A204.1 (cell line): ENCODE measurements around the gene FIGLA.
"Not testable (repeated sequence)": the region's sequence is repeated elsewhere in the genome, so short reads cannot be mapped to it uniquely, and the experiment has no call there.

ENCODE experiments used
- FAIRE-seq: peaks from 2 replicates; lab custom pipeline; 2012; peaks lifted over from hg19 to GRCh38; lab: Jason Lieb, UNC

FIGLA gene

GRCh38 chr2:70808983-70809958, 18.8 kb upstream of the FIGLA start:
- FAIRE-seq: no peak

- FAIRE-seq: no peak
These were observed 17.3 kb upstream of the FIGLA start for GRCh38 chr2:70807828-70808118.

GRCh38 chr2:70807102-70807827, 16.8 kb upstream of the FIGLA start:
- FAIRE-seq: no peak

- no peak for FAIRE-seq
These were observed 16.2 kb upstream of the FIGLA start for GRCh38 chr2:70806620-70807019.

GRCh38 chr2:70806013-70806412, 15.6 kb upstream of the FIGLA start:
- no peak for FAIRE-seq

- FAIRE-seq: no peak
These were observed 11.3 kb upstream of the FIGLA start for GRCh38 chr2:70801607-70802263.

- no peak for FAIRE-seq
These were observed 9.3 kb upstream of the FIGLA start for GRCh38 chr2:70799706-70800105.

- not testable (repeated sequence) for FAIRE-seq
These were observed 7.6 kb upstream of the FIGLA start for GRCh38 chr2:70797996-70798395.

GRCh38 chr2:70797506-70797905, 7.1 kb upstream of the FIGLA start:
- FAIRE-seq: no peak

- no peak for FAIRE-seq
These were observed 5.8 kb upstream of the FIGLA start for GRCh38 chr2:70796262-70796661.

- no peak for FAIRE-seq
These were observed 4.9 kb upstream of the FIGLA start for GRCh38 chr2:70795164-70795995.

GRCh38 chr2:70793450-70793849, 3.0 kb upstream of the FIGLA start:
- no peak for FAIRE-seq

GRCh38 chr2:70789304-70790135, 923 bp downstream of the FIGLA start:
- peak; percentile 68 for FAIRE-seq

- no peak for FAIRE-seq
These were observed 5.1 kb downstream of the FIGLA start for GRCh38 chr2:70785137-70785911.

- FAIRE-seq: no peak
These were observed 6.1 kb downstream of the FIGLA start for GRCh38 chr2:70784320-70784719.

- no peak for FAIRE-seq
These were observed 10.4 kb downstream of the FIGLA start for GRCh38 chr2:70779911-70780545.

- no peak for FAIRE-seq
These were observed 11.0 kb downstream of the FIGLA start for GRCh38 chr2:70779491-70779890.

GRCh38 chr2:70778676-70779075, 11.8 kb downstream of the FIGLA start:
- no peak for FAIRE-seq

GRCh38 chr2:70777450-70777849, 13.0 kb downstream of the FIGLA start:
- FAIRE-seq: no peak

- FAIRE-seq: no peak
These were observed 14.2 kb downstream of the FIGLA start for GRCh38 chr2:70776266-70776665.
